Stimulated activated CD4-positive, alpha-beta T cell treated with anti-CD3 and anti-CD28 coated beads, Interleukin-12 subunit alpha, Interleukin-12 subunit beta, amount 100 ng/mL, for 48 hours (primary cell): ENCODE measurements around the gene PEBP1.
"Not testable (repeated sequence)": the region's sequence is repeated elsewhere in the genome, so short reads cannot be mapped to it uniquely, and the experiment has no call there.

Experiments used
- DNase-seq, 3 donors: peaks; one replicate each; pipeline ENCODE4 v3.0.0-alpha.2; 2020; ENCODE audit warnings: low read depth in 2 of 3, low spot score in 1 of 3

Gene PEBP1

DNA sequence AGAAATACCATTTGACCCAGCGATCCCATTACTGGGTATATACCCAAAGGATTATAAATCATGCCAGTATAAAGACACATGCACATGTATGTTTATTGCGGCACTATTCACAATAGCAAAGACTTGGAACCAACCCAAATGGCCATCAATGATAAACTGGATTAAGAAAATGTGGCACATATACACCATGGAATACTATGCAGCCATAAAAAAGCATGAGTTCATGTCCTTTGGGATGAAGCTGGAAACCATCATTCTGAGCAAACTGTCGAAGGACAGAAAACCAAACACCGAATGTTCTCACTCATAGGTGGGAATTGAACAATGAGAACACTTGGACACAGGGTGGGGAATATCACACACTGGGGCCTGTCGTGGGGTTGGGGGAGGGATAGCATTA is 6.5 kb upstream of the PEBP1 start:
- DNase-seq: not testable (repeated sequence)

DNA sequence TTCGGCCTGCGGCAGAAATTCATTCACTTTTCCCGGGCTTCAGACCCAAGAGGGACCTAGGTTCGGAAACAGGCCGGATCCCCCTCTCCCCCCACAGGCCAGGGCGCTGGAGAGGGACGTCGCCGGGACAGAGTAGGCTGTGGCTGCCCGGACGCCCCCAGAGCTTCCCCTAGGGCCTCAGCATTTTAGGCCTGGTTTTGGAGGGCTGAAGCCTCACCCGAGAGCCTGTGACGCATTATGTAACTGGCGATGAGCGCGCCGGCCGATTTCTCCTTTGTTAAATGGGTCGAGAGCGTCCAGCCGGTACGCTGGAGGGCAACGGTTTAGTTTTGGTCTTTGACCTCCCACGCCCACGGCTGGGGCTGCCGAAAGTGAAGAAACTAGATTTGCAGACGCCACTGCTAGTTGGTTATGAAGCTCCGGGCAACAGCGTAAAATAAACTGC is 657 bp downstream of the PEBP1 start:
- DNase-seq: peak; percentile 13 to 28 (median 24)

DNA sequence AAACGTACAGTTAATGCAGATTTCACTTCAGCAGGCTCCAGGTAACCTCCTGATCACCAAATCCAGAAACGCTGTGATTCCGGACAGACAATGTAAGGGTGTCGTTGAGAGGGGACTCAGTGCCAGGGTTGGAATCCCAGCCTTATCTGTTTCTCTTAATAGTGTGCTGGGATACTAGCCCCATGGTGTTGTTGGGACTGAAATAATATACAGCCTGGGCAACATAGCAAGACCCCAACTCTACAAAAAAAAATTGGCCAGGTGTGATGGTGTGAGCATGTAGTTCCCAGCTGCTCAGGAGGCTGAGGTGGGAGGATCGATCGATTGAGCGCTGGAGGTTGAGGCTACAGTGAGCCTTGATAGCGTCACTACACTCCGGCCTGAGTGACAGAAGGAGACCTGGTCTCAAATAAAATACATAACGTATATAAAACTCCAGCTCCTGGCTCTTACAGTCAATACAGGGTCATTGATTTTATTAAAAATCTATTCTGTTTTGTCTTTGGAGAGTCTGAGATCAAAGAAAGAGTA is 1.3 kb downstream of the PEBP1 start:
- DNase-seq: no peak

DNA sequence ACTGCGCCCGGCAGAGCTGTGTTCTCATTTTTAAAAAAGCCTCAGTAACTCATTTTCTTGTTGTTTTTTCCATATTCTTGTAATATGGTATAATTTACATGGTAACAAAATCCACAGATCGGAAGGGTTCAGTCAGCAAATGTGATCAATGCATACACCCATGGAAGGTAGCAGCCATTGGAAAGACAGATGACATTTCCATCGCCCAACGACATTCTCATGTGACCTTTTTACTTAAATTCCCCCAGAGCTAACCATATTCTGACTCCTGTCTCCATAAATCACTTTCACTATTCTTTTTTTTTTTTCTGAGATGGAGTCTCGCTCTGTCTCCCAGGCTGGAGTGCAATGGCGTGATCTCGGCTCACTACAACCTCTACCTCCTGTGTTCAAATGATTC is 4.9 kb downstream of the PEBP1 start:
- DNase-seq: no peak

DNA sequence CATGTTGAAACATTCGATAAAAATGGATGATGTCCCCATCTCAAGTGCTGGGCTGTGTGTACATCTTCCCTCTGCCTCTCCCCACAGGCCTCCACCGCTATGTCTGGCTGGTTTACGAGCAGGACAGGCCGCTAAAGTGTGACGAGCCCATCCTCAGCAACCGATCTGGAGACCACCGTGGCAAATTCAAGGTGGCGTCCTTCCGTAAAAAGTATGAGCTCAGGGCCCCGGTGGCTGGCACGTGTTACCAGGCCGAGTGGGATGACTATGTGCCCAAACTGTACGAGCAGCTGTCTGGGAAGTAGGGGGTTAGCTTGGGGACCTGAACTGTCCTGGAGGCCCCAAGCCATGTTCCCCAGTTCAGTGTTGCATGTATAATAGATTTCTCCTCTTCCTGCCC is 8.6 kb downstream of the PEBP1 start:
- no peak for DNase-seq

DNA sequence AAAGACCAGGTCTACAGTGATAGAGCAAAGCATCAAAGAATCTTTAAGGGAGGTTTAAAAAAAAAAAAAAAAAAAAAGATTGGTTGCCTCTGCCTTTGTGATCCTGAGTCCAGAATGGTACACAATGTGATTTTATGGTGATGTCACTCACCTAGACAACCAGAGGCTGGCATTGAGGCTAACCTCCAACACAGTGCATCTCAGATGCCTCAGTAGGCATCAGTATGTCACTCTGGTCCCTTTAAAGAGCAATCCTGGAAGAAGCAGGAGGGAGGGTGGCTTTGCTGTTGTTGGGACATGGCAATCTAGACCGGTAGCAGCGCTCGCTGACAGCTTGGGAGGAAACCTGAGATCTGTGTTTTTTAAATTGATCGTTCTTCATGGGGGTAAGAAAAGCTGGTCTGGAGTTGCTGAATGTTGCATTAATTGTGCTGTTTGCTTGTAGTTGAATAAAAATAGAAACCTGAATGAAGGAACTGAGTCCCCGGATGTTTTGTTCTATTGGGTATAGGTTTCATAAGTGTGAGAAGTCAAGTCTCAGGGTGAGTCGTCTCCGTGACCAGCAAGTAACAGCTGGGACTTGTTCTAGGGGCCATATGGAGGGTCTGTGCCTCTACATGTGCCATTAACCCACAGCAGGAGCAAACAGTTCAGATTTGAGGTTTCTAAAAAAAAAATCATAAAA is 9.3 kb downstream of the PEBP1 start:
- DNase-seq: no peak

DNA sequence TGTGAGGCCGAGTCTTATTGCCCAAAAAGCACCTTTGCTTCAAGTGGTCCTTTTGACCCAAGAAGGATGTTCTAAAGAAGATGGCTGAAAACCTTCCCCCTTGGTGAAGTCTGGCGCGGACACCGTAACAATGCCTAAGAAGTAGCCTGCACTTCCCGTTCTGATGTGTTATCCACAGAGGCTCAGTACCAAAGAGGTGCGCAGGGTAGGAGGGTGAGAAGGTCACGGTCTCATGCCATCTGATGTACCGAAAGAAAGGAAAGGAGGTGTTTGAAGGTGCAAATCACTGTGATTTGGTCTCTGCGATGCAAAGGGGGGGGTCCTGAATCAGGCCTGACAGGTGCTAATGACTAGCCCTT is 9.9 kb downstream of the PEBP1 start:
- no peak for DNase-seq

DNA sequence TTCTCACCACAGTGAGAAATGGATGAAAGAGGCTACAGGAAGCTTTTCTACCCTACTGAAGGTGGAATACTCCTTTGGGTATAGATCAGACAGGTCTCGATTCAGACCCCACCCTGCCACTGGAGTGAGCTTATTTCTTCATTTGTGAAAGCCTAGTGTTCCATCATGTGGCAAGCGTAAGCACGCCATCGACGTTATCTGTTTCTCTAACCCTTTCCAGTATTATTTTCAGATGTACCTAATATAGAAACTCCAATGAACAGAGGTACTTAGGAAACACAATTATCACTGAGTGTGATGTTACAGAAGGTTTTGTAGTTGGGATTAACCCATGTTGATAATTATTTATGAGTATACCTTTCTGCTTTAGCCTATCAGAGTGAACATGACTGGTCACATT is 12.4 kb downstream of the PEBP1 start:
- DNase-seq: no peak

DNA sequence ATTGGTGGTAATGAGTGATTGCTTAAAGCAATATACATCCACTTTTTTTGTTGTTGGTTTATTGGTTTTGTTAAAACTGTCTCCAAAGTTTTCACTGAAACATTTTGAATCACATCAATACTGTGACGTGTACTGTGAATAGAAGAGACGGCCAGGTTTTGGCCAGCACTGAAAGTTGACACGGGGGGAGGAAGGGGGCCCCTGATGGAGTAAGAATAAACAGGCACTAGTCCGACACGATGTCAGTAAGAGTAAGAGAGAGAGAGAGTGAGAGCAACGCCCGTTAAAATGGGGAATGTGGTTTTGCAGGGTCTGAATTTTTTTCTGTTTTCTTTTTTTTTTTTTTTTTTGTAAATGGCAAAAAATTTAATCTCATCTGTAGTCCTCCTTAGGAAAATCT is 14.7 kb downstream of the PEBP1 start:
- DNase-seq: no peak

DNA sequence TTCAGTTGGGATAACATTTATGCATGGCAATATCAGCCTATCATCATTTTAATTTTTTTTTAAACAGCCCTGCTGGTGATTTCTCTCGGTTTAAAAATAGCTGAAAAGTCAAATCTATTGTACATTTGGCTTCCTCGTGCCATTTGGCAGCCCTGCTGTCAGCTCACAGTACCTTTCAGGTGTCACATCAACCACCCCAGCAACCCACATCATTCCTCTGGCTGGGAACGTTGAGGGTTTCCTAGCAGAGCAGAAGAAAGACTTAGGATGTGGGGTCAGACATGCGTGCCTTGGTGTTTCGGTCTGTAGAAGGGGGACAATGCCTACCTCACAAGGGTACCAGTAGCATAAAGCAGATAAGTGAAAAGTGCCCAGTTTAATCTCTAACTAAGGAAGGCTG is 15.8 kb downstream of the PEBP1 start:
- DNase-seq: no peak

DNA sequence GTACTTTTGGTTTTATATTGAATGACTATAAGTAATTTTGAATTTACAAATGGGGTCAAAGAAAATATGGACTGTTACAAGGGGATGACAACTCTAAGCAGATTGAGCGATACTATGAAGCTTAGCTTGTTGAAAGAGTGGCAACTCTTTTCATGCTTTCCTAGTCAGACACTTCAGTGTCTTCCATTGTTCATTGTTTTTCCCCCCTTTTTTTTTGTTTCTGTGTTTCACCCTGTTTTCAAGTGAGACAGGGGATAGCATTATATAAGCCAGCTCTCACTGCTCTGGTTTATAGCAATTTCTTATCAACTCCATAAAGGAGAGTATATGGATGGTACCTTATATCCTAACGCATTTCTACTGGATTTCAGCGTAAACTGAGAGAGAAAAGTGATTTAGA is 24.6 kb downstream of the PEBP1 start:
- DNase-seq: no peak

DNA sequence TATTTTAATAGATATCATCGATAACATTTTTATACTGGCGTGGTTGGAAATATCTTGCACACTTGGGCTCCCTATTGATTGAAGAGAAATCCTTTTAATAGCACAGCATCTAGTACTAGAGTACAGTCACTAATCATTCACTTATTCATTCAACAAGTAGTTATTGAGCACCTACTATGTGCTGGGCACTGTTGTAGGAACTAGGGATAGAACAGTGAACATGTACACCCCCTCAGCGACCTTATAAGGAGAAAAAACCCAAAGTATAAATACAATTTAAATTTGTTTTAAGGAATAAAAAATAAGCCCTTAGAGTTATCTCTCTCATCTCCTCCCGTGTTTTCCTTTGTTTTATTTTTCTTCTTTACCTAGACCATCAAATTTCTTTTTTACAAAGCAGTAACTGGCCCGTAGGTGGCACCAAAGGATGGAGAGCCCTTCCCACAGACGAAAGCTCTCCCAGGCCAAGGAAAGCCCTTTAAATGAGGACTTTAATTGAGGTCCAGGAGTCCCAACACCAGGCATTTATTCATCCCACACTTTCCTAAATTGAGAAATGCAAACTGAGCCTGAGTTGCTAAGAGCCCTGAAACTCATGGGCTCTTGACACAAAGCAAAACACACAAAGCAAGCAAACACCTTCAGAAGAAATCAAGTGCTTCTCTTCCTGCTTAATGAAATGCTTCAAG is 29.0 kb downstream of the PEBP1 start:
- DNase-seq: no peak

DNA sequence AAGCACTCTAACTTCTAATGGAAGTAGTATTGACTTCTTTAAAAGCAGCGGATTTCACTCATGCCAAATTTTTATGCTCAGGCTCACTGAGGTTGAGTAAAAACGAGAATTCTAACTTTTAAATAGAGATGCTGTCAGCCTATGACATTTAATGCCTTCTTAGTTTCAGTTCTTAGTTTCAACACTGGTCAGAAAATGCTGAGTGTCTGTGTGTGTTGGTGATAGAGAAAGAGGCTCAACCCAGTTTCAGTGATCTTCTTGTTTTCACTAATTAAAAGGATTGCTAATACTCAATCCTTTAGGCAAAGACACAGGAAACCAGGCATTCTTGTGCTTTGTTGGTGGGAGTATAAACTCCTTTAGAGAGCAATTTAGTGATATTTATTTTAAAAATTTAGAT is 31.0 kb downstream of the PEBP1 start:
- DNase-seq: no peak

DNA sequence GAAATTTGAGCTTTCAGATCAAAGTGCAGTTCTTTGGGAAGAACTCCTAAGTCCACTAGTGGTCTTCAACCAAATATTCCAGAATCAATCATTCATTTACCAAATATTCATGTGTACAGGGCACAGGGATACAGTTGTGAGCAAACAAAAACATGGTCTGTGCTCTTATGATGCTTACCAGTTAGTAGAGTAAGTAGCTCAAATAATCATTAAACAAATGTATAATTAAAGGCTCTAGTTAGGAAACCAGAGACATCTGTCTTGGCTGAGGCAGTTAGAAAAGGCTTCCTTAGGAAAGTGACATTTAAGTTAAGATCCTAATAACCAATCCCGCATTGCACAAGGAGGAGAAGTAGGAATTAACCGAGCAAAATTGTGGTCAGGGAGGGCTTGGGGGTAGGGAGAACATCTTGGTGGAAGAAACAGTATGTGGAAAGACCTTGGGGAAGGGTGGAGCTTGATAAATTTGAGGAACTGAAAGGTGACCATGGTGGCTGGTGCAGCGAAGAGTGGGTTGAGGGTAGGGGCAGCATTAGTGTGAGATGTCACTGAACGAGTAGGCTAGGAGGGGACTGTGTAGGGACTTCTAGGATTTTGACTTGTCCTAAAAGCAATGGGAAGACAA is 40.0 kb downstream of the PEBP1 start:
- no peak for DNase-seq

DNA sequence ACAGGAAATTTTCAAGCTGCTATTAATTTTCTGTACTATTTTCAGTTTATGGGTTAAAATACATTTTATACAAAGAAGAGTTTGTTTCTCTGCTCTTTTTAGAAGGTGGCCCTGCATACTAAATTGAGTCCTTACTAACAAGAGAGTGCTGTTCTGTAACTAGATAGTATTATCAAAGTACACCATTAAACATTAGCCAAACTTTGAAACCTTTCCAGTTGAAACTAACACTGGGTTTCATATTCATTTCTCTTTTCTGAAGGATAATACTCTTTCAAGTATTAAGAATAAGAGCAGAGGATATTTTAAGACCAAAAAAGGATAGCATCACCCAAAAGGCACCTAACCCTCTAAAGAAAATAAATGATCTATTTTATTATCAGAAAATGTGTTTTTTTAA is 47.2 kb downstream of the PEBP1 start:
- no peak for DNase-seq

DNA sequence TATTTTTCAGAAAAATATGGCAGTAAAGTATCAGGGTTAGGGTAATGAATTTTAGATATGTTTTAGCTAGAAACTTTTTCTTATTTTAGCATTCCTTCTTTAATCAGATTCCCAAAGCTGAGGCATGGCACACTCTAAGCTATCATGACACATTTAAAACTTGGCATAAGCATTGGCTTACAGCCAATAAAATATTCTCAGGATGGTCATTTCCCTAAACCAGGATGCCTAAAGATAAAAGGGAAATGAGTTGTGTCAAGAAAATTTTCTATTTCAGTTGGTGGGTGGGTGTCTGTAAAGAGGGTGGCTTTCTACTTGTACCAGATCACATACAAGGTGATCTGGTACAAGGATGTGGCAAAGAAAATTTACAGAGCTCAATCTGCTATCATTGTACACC is 47.8 kb downstream of the PEBP1 start:
- DNase-seq: no peak

DNA sequence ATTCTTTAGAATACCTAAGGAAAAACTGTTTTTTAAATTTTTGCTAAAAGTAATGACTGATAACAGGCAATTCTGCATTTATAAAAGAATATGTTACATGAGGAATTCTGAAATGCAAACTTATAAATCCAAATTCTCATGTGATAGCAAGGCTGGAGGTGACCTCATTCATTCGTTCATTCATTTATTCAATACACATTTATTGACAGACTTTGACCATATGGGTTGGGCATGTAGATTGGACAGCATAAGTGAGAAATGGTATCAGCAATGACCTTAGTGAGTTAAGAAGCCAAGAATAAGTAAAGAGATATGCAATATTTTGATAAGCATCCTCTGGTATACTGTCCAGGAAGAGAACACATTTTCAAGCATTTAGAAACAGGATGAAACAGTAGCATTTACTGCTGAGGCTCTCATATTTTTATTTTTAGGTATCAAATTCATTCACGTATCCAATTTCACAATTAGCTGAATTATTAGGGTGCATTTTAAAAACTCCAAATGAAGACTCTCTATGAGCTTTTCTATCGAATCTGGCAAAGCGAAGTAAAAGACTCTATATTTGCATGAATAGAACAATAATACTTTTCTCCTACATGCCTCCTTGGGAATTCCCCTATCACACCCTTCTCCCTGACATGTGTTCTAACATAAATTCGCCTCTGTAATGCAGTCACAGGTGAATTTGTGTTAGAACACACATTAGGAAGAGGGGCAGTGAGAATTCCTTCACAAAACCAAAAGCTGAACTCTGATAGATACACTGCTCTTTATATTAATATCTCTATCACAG is 49.9 kb downstream of the PEBP1 start:
- DNase-seq: no peak

DNA sequence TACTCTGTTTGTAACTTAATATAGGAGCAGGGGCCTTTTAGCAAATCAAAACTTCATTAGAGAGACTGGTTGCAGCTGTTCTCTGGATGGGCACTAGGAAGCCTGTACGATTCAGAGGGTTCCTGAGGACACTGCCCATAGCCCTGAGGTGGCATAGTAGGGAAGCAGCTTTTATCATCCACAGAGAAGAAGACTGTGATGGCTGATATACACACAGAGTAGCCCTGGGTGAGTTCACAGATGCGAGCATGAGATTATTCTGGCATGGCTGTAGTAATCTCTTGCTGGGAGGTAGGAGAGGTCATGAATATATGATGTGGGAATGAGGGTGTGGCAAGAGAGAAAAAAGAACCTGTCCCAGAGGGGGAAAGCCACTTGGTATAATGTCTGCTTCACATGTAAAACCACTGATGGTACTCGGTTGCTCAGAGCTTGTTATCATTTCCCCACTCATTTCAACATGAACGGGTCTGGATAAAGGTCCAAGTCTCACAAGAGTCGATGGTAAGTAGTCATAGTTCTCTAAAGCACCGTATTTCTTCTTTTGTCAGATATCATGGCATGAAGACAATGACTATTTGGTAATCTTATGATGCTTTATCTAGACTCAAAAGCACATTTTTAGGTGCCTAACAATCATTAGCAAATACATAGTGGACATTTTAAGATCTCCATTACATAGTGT is 52.0 kb downstream of the PEBP1 start:
- DNase-seq: no peak

DNA sequence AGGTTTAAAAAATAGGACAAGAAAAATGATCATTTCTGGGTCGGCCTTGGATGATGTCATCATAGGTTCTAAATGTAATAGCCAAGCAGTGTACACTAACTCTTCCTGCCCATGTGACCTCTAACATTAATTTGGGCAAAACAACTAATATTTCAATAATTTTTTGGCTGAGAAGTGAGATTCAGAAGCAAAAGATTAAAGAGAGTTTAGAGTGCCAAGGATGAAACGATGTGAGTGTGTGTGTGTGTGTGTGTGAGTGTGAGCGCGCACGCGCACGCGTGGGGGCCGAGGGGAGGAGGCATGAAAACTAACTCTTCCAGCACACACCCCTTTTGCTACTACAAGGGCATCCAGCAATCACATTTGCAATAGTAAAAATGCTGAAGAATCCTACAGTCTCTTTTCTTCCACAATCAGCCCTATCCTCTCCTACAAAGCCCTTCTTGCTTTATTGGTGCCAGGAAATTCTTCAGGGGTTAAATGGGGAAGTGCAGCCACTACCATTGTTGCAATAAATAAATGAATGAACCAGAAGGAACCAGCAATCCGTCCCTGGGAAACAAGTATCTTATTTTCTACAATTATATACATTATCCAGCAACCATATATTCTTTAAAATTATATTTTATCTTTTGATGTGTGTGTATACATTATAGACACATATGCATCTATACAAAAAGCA is 52.9 kb downstream of the PEBP1 start:
- DNase-seq: no peak

DNA sequence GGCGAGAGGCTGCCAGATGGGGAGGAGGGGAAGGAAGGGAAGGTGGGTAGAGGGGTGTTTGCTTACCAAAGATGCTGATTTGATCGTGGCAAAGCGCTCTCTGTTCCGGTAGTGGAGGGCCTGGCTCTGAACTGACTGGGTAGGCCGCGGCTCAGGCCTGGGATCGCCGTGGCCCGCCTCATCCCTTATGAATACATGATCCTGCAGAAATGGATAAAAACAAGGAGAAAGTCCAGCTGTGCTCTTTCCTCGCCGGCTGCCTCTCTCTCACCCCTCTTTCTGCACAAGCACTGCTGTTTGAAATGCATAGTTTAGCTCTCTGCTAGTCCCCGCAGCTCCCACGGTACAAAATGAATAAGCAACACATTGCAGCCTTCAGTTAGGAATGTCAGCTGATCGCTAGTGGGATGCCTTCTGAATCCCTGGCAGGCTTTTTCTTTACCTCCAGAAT is 53.8 kb downstream of the PEBP1 start:
- DNase-seq: no peak
